Stimulated activated CD4-positive, alpha-beta T cell treated with anti-CD3 and anti-CD28 coated beads, Interleukin-15, amount 100 ng/mL, for 48 hours (primary cell): Measurements from ENCODE around the gene INPPL1.

Source experiments
- DNase-seq, 2 donors: peaks; one replicate each; pipeline ENCODE4 v3.0.0-alpha.2; 2020; ENCODE audit warnings: low read depth in 2 of 2

The INPPL1 gene

DNA sequence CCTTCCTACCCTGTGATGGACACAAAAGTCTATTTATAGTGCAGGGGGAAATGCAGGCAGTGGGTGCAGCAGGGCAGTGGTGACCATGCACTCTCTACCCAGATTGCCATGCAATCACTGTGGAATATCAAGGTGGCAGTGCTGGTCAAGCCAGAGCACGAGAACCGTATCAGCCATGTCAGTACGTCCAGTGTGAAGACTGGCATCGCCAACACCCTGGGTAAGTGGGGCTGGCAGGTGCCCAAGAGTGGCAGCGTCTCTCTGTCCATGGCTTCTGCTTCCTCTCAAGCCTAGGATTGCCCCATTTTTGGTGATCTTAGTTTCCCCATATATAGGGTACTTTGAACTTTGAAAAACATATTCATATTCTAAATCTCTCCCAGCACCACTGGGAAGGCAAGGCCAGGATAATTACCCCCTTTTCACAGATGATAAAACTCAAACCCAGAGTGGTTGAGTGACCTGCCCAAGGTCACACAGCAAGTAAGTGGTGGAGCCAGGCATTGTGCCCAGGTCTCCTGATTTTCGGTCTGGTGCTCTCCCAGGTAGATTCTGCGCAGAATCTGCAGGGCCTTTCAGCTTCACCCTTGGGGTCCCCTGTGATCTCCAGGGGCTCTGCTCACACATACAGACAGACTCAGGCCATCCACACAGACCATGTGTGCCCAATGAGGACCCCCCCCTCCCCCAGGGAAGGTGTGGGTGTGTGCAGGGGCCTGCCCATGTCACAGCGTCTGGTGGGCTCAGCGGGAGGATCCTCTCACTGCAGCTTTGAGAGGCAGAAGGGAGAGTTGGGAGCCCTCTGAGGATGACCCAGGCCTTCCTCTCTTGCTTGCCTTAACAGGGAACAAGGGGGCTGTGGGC is 7.1 kb downstream of the INPPL1 start:
- DNase-seq, result no peak

GRCh38 chr11:72232260-72233055 is 7.9 kb downstream of the INPPL1 start:
- no peak for DNase-seq

DNA sequence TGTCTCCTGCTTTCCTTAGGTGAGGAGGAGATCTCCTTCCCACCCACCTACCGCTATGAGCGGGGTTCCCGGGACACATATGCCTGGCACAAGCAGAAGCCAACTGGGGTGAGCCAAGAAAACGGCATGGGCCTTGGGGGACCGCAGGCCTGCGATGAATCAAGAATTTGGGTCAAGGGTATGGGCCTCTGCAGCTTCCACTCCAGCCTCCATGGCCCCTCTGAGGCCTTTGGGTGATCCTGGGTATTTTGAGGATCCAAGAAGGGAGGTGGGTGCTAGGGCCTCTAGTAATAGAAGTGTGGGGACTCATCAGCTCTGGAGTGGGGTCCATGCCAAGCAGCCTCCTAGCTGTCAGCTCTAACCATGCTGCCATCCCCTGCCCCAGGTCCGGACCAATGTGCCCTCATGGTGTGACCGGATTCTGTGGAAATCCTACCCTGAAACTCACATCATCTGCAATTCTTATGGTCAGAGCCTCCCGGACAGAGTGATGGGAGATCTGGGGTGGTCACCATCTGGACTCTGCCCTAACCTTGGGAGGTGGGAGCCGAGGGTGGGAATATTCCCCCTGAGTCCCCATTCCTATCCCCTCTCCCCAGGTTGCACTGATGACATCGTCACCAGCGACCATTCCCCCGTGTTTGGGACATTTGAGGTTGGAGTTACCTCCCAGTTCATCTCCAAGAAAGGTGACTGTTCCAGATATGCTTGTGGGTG is 8.6 kb downstream of the INPPL1 start:
- DNase-seq, result no peak

GRCh38 chr11:72233773-72234513 is 9.4 kb downstream of the INPPL1 start:
- DNase-seq, result no peak

DNA sequence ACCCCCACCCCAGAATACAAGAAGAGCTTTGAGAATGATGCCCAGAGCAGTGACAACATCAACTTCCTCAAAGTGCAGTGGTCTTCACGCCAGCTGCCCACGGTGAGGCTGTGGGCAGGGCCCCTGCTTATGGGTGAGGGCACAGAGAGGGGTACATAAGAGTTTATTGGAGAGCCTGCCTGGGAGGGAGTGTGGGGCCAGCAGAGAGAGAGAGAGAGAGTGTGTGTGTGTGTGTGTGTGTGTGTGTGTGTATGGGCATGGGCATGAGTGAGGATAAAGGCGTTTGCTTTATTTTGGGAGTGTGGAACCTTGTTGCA is 9.9 kb downstream of the INPPL1 start:
- DNase-seq, result no peak

GRCh38 chr11:72234920-72235319 is 10.4 kb downstream of the INPPL1 start:
- DNase-seq, result no peak

- DNase-seq, result no peak
Measured at GRCh38 chr11:72235351-72236057, 10.9 kb downstream of the INPPL1 start.

- no peak for DNase-seq
Measured at GRCh38 chr11:72236083-72236697, 11.6 kb downstream of the INPPL1 start.

DNA sequence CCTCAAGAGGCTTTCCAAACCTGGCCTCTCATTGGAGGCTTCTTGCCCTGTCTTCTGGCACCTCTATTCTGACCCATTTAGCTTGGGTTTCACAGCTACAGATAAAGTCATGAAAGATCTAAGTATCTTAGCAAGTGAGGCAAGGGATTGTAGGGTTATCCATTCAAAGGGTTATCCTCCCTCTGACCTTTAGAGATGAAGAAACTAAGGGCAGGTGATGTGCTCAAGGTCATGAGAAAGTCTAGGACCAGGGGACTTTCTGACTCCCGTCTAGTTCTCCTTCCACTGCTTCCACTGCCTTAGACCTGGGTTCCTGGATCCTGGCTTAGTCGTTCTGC is 12.2 kb downstream of the INPPL1 start:
- no peak for DNase-seq

DNA sequence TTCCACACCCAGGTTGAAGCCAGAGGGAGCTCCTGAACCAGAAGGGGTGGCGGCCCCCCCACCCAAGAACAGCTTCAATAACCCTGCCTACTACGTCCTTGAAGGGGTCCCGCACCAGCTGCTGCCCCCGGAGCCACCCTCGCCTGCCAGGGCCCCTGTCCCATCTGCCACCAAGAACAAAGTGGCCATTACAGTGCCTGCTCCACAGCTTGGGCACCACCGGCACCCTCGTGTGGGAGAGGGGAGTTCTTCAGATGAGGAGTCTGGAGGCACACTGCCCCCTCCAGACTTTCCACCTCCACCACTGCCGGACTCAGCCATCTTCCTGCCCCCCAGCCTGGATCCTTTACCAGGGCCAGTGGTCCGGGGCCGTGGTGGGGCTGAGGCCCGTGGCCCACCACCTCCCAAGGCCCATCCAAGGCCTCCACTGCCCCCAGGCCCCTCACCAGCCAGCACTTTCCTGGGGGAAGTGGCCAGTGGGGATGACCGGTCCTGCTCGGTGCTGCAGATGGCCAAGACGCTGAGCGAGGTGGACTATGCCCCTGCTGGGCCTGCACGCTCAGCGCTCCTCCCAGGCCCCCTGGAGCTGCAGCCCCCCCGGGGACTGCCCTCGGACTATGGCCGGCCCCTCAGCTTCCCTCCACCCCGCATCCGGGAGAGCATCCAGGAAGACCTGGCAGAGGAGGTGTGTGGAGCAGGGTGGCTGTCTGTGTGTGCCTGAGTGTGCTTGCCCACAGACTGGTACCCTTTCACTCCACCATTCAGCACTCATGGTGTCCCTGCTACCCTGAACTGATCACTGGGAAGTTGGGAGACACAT is 12.8 kb downstream of the INPPL1 start:
- DNase-seq, result no peak

GRCh38 chr11:72238040-72238450 is 13.5 kb downstream of the INPPL1 start:
- DNase-seq, result peak in 1 of 2 donors; percentile 44

DNA sequence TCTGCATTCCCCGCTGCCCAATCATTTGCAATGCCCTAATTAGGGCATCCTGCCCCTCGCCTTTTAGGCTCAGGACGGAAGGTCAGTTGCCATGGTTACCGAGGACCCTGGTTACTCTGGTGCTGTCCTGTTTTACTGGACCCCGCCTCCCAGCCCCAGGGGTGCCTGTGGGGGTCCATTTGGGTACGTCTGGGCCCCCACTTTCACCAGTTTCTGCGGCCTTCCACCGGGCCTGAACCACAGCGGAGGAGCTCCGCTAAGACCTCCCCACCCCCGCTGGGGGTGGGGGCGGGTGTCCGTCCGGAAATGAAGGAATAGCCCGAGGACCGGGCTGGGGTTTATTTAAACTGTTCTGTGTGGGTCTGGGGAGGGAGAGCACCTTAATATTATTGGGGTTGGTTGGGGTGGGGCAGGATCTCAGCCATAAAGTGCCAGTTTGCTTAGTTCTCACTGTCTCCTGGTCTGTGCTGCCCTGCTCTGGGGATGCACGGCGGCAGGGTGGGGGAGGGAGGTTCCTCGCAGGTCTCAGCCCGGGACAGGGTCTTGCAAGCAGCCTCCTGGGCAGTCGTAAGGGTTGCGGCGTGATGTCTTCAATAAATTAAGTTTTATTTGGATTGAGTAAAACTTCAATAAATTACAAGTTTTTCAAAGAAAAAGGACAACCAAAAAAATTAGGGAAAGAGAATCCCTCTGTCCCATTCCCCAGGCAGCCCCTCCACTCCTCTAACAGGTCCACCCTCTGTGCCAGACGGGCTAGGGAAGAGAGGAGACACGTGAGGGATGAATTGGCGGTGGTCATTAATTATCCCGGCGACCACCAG is 14.1 kb downstream of the INPPL1 start:
- DNase-seq, result no peak

- DNase-seq, result no peak
Measured at GRCh38 chr11:72239313-72239848, 14.8 kb downstream of the INPPL1 start.

DNA sequence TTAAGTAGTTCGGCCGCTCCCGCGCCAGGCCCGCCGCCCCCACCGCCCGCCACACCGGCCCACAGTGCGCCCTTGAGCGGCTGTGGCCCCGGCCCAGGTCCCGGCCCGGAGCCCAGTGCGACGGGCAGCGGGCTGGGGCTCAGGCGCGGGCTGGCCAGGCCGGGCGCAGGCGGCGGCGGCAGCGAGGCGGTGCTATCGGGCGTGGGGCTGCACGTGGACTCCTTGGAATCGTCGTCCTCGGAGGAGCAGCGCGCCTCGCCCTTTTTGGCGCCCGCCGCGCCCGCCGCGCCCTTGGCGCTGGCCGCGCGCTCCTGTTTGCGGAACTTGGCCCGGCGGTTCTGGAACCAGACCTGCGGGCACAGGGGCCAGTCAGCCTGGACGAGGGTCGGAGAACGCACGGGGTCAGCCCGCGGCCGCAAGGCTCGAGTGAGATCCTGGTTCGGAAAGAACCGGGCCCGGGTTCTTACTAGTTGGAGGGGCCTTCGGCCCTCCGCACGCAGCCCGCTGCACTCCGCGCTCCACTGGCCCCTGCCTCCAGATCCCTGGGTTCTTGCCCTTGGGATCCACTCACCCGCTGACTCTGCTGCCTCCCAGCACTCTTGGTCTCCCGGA is 15.4 kb downstream of the INPPL1 start:
- no peak for DNase-seq

DNA sequence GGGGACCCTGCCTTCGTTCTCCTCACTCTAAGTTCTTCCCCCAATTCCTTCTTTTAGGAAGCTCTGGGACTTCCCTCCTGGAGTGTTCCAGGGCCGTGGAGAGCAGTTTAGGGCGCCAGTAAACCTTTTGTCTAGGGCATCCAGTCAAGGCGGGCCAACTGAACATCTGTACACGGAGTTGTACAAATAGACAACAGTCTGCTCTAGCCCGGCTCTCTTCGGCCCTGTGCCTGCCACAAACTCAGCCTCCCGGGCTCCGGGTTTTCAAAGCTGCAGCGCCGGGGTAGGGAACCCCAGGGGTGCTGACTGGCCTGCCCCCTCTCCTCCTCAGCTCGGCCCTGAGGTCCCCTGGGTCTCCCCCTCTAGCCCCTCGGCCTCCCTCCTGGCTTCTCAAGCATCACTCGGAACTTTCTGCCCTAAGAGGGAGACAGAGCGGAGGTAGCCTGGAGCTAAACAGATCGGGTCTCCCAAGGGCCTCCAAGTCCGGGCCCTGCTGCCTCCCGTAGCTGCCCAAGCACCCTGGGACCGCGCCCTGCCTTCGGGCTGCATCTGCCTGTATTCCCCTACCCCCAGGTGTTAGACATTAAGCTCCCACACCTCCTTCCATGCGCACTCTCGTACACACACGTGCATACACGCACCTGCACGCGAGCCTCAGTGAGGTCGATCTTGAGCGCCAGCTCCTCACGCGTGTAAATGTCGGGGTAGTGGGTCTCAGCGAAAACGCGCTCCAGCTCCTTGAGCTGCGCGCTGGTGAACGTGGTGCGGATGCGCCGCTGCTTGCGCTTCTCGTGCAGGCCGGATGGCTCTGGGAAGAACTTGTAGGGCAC is 16.1 kb downstream of the INPPL1 start:
- DNase-seq, result no peak

GRCh38 chr11:72241291-72241781 is 16.8 kb downstream of the INPPL1 start:
- DNase-seq, result no peak

GRCh38 chr11:72242141-72242540 is 17.6 kb downstream of the INPPL1 start:
- DNase-seq, result no peak
